AG09309 (cell line): ENCODE results near the gene PIGB.
"Not testable (repeated sequence)": the region's sequence is repeated elsewhere in the genome, so short reads cannot be mapped to it uniquely, and the experiment has no call there.

Experiments
- DNase-seq: peaks from one replicate; pipeline ENCODE4 v3.0.0-alpha.2; 2010; ENCODE audit warnings: low read depth
- H3K4me3 ChIP-seq: 2 replicates; pipeline ENCODE4 v1.5.1; 2011; ENCODE audit warnings: mild to moderate bottlenecking, low read depth, low read length, moderate library complexity; ENCODE audit not compliant: control insufficient read depth
- TF ChIP-seq, protein P1 (sequence below): IDR thresholded peaks from 2 replicates; pipeline ENCODE4 v1.5.1; 2011; ENCODE audit warnings: mild to moderate bottlenecking, low read depth, low read length, inconsistent platforms; ENCODE audit not compliant: insufficient read depth, control insufficient read depth; ENCODE audit errors: missing control alignments

Gene PIGB

DNA sequence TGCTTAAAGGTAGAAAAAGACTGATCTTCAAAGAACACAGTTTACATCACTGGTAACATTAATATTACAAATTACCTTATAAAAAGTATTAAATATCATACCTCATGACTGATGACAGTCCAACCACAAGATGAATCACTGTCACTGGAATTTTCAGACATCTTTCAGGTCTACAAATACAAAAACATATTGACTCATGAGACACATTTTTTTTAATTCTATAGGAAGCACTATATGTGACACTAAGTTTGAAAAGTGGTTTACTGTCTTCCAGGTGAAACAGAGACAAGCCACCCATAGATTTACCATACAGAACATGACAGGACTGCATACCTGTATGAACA lies 70.2 kb downstream of the PIGB start:
- TF ChIP-seq, protein P1, sequence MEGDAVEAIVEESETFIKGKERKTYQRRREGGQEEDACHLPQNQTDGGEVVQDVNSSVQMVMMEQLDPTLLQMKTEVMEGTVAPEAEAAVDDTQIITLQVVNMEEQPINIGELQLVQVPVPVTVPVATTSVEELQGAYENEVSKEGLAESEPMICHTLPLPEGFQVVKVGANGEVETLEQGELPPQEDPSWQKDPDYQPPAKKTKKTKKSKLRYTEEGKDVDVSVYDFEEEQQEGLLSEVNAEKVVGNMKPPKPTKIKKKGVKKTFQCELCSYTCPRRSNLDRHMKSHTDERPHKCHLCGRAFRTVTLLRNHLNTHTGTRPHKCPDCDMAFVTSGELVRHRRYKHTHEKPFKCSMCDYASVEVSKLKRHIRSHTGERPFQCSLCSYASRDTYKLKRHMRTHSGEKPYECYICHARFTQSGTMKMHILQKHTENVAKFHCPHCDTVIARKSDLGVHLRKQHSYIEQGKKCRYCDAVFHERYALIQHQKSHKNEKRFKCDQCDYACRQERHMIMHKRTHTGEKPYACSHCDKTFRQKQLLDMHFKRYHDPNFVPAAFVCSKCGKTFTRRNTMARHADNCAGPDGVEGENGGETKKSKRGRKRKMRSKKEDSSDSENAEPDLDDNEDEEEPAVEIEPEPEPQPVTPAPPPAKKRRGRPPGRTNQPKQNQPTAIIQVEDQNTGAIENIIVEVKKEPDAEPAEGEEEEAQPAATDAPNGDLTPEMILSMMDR, result no peak
- no peak for DNase-seq
- H3K4me3 ChIP-seq, result no peak overlapping the region

DNA sequence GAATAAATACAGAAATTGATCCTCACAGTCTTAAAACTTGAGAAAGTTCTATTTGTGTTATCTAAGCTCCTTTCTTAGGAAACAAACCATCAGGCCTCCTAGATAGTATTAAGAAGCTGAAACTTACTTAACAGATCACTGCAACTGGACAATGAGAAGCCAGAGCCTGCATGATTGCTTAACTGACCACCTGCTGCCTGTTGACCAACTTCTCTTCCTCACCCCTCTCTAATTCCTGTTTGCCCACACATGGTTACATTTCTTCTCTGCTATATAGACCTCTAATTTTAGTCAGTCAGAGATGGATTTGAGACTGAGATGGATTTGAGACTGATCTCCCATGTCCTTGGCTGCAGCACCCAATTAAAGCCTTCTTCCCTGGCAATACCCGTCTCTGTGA lies 75.7 kb downstream of the PIGB start:
- no peak overlapping the region for H3K4me3 ChIP-seq
- TF ChIP-seq, protein P1, result no peak

DNA sequence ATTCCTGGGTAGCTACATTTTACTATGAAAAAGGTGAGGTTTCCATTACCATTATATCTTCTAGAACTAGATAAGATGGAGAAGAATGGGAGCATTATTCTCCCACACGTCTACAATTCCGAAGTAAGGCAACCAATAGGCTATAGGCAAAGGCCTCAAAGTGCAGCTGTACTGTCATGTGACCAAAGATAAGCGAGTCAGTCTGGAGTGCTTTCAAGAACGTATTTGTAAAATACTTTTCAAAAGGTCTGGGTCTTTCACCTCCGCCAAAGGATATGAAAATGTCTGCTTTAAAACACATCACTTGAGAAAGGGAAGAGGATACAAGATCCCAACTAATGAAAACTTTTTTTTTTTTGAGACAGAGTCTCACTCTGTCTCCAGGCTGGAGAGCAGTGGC lies 79.2 kb downstream of the PIGB start:
- TF ChIP-seq, protein P1, result no peak
- no peak for DNase-seq
- no peak overlapping the region for H3K4me3 ChIP-seq

More for the DNA sequence above, 75.7 kb downstream of the PIGB start:
- no peak for DNase-seq

DNA sequence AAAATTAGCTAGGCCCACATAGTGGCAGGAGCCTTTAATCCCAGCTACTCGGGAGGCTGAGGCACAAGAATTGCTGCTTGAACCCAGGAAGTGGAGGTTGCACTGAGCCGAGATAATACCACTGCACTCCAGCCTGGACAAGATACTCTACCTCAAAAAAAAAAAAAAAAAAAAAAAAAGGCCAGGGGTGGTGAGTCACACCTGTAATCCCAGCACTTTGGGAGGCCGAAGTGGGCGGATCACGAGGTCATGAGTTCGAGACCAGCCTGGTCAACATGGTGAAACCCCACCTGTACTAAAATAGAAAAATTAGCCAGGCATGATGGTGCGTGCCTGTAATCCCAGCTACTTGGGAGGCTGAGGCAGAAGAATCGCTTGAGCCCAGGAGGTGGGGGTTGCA lies 81.0 kb downstream of the PIGB start:
- not testable (repeated sequence) for DNase-seq, H3K4me3 ChIP-seq

DNA sequence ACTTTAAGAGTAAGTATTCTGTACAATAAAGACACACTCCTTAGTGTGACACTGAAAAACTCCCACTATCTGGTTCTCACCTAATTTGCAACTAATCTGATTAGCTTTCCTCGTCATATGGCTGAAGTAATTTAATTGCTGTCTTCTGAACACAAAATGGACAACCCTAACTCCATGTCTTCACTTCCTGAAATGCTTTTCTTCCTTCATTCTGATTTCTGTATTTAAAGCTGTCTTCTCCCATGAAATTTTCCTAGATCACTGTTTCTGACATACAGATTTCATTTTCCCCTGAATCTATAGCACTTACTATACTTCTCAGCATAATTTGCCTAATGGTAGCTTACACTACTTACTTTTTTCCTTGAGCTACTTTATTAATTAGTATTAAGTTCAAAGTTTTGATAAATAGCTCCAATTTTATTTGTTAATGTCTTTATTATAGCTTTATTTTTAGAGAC lies 82.8 kb downstream of the PIGB start:
- no peak overlapping the region for H3K4me3 ChIP-seq
- no peak for DNase-seq
- TF ChIP-seq, protein P1, result no peak

DNA sequence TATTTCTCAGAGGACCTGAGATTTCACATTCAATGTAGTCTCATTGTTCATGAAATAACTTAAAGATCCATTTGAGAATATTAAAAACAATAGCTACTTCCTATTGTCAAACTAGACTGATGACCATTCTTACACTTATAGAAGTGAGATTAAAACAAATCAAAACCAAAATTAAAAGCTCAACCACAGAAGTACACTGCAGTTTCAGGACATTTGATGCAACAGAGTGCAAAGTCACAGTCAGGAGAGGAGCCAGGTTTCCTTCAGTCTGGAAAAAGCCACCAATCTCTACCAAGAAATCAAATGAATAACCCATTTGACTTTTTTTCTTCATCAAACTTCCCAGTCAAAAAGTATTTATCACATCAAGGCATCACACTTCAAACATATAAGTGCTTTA lies 83.7 kb downstream of the PIGB start:
- H3K4me3 ChIP-seq, result no peak overlapping the region

DNA sequence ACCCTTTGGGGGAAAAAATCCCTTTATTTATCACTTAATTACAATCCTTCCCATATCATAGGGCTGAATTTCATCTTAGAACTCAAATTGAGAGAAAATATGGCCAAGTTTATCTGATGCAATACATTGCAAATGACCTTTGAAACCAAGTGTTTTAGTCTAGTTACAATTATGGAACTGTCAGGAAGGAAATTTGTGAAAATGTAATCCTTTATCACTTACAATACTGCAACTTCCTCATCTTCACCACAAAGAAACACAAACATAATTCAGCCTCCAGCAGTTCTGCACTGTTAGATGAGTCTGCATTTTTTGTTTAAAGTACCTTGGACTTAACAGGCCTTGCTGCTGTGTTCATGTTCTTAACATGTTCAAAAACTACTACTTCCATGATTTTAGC lies 84.5 kb downstream of the PIGB start:
- no peak for DNase-seq
- H3K4me3 ChIP-seq, result no peak overlapping the region
- TF ChIP-seq, protein P1, result no peak

More for the DNA sequence above, 83.7 kb downstream of the PIGB start:
- DNase-seq, result no peak
- TF ChIP-seq, protein P1, result no peak
